DND-41 (cell line): ENCODE data around the gene CCDC80.

Experiments used
- EZH2 ChIP-seq: IDR thresholded peaks from 3 replicates; pipeline ENCODE4 v1.6.1; 2012; ENCODE audit warnings: borderline replicate concordance, low read depth, mild to moderate bottlenecking, moderate library complexity, low read length, inconsistent platforms; ENCODE audit not compliant: severe bottlenecking
- TF ChIP-seq, protein P1 (sequence below): IDR thresholded peaks from 2 replicates; pipeline ENCODE4 v1.5.1; 2012; ENCODE audit warnings: borderline replicate concordance, low read length, moderate library complexity, mild to moderate bottlenecking; ENCODE audit not compliant: poor library complexity, severe bottlenecking; ENCODE audit errors: extremely low read depth

DNA sequence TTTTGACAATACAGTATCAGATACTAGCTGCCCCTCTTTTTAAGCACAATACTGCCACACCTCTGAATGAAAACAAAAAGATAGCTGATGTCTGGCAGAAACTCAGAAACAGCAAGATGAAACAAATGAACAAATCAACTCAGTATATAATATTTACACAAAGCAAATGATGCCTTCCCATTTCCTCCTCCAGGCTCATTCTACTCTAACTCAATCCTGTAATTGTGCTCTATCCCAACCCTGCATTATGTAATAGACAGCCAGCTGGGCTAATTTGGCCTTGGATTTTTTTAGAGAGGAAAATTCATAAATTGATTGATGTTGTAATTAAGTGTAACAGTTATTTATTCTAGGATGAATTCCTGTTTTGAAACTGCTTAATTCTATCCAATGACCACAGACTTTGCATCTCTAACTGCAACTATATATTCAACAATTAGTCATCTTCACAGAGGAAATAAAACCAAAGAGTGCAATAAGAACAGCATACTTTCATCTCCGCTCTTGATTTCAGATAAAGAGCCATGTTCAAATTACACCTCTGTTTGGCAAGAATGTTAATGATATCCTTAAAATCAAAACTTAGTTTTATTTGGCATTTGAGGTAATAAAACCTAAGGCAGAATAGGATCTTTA is 85.3 kb downstream of the CCDC80 start:
- TF ChIP-seq, protein P1, sequence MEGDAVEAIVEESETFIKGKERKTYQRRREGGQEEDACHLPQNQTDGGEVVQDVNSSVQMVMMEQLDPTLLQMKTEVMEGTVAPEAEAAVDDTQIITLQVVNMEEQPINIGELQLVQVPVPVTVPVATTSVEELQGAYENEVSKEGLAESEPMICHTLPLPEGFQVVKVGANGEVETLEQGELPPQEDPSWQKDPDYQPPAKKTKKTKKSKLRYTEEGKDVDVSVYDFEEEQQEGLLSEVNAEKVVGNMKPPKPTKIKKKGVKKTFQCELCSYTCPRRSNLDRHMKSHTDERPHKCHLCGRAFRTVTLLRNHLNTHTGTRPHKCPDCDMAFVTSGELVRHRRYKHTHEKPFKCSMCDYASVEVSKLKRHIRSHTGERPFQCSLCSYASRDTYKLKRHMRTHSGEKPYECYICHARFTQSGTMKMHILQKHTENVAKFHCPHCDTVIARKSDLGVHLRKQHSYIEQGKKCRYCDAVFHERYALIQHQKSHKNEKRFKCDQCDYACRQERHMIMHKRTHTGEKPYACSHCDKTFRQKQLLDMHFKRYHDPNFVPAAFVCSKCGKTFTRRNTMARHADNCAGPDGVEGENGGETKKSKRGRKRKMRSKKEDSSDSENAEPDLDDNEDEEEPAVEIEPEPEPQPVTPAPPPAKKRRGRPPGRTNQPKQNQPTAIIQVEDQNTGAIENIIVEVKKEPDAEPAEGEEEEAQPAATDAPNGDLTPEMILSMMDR: no peak
- TF ChIP-seq EZH2: no peak
